ENCODE measurements around the gene ESPN.

GRCh38 chr1:6500544-6501278 lies 76.1 kb downstream of the ESPN start:
- TF ChIP-seq, protein P1, sequence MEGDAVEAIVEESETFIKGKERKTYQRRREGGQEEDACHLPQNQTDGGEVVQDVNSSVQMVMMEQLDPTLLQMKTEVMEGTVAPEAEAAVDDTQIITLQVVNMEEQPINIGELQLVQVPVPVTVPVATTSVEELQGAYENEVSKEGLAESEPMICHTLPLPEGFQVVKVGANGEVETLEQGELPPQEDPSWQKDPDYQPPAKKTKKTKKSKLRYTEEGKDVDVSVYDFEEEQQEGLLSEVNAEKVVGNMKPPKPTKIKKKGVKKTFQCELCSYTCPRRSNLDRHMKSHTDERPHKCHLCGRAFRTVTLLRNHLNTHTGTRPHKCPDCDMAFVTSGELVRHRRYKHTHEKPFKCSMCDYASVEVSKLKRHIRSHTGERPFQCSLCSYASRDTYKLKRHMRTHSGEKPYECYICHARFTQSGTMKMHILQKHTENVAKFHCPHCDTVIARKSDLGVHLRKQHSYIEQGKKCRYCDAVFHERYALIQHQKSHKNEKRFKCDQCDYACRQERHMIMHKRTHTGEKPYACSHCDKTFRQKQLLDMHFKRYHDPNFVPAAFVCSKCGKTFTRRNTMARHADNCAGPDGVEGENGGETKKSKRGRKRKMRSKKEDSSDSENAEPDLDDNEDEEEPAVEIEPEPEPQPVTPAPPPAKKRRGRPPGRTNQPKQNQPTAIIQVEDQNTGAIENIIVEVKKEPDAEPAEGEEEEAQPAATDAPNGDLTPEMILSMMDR (conservative IDR thresholded peaks at IDR 0.05; ENCODE audit: low read length) = no peak
- TF ChIP-seq EZH2phosphoT487 (IDR thresholded peaks at IDR 0.05; ENCODE audit: borderline replicate concordance) = no peak

All from Loucy (cell line).